Articular chondrocyte of knee joint (primary cell): ENCODE measurements around the gene VWF. TPM values are rescaled to one million over a fixed set of nuclear protein-coding genes. Genes with fewer than 3 reads are reported as not detected.

ENCODE experiments used
- small RNA-seq: library from RNA; depleted of rRNA; stranded (forward); fragments of <200 nt; gene quantifications from one replicate; pipeline ENCODE3, GENCODE V24; 2012
- total RNA-seq: library from RNA; depleted of rRNA; stranded (reverse); fragments of >200 nt; gene quantifications from 2 replicates; pipeline ENCODE4 v1.2.3, GENCODE V29; 2012

Gene VWF
- total RNA-seq: 0.39 and 0.86 TPM in 2 replicates

DNA sequence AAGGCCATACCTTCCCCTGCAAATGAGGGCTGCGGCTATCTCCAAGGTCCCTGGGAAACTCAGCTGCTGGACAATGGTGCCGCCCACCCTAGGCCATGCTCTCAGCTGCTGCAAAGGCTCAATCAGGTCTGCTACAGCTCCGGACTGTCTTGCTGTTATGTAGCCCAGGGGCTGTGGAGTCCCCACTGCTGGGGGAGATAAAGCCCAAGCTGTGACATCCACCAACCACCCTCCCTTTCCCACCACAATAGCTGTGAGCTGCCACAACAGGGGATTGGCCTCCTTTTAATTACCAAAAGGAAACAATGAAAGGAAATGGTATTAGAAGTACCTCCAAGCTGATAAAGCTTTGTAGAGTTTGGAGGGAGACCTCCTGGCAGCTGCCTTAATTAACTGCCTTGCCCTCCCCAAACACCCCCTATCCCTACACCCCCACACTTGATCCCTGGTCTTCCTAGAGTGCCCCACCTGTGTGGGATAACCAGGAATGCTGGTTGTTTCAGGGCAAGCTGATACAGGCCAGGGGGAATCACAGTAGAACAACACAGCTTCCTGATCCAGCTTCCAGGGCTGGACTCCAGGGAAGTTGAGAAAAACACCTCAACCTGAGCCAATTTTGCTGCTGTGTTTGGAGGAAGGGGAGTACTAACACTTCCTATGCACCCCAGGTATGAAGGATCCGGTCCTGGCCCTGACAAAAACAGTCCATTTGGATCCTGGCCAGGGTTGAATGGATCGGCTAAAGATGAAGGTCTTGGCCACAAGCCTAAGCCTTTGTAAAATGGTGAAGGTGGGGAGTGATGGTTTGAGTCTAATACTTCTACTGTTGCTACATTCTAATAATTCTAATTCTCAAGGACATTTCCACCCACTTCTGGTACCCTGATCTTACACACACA is at the start of gene VWF:
Gene VWF (minus strand): TSS at position 260 of the 899 bp plus-strand sequence. CDS start 1,474 bp downstream, outside the sequence.

DNA sequence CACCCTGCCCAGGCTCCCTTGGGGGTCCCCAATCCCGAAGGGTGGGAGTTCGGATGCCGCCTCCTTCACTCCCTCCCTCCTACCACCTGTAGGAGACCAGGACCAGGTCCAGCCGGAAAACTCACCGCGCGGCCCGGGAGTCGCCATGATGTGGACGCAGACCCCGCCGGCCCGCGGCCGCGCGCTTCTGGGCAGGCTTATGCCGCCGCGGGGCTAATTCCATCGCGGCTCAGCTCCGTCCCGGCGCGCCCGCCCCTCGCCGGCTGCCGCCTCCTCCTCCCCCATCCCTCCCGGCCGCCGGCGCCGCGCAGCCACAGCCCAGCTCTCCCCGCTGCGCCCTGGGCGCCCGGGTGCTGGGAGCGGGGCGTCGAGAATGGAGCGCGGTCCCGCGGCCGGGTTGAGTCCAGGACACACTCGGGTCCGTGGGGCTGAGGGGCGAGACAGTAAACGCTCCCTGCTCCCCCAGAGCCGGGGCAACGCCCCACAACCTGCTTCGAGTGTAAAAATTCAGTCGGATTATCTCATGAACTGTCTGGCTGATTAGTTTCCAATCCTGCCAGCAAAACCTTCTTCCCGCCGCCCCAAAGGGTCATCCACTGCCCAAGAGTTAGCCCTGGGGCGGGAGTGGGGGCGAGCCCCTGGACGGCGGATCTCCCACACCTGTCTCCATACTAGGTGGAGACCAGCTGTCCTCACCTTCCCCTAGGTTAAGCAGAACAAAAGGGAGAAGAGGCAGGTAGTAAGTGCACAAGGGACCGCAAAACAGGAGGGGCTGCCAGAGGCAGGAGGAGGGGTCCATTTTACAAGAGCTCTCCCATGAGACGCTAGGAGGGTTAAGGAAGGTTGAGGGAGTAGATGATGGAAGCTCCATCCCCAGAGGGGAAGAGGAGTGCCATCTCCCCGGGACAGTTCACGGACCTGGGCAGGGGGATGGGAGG is 179.1 kb downstream of the VWF start, which contains the start of gene ANO2:
Gene ANO2 (minus strand): TSS at position 189 of the 938 bp plus-strand sequence. CDS start 42 bp downstream, at position 147.

Small RNAs within 50 kb of the gene (small RNA-seq; reads per million reads assigned to genes)
- not detected for gene RN7SL69P

Other genes starting within 250 kb of the VWF start
- gene ANO2, start 179.4 kb downstream of the VWF start, total RNA-seq: 0.26 and 0.32 TPM in 2 replicates
- 337 and 414 TPM in 2 replicates for gene CD9, start 75.7 kb upstream of the VWF start, total RNA-seq
- 0.11 TPM in 1 of 2 replicates, not detected in the other for gene PLEKHG6, start 186.0 kb upstream of the VWF start, total RNA-seq
- gene TNFRSF1A, start 217.4 kb upstream of the VWF start, total RNA-seq: 327 and 342 TPM in 2 replicates